Left lung (tissue), 10 donors: ENCODE measurements around the gene PSKH1. TPM values are rescaled to one million over a fixed set of nuclear protein-coding genes. Genes with fewer than 3 reads are reported as not detected.

Experiments
- ATAC-seq: fragments of 200-7000 bp; cut with Tn5 transposase; one replicate; pipeline ENCODE4 v1.9.1; 2020; ENCODE audit warnings: moderate library complexity
- DNase-seq, 4 donors: peaks; one replicate each; pipeline ENCODE4 v3.0.0-alpha.2; 2013 to 2020
- H3K27ac ChIP-seq, 2 donors: fragments of 200-600 bp; sonication (generic) in 1 of 2; one replicate each; pipeline versions ENCODE4 v1.5.0 to v1.8.0; 2020 to 2021
- H3K27me3 ChIP-seq, 2 donors: fragments of 200-600 bp; sonication (generic) in 1 of 2; one replicate each; pipeline versions ENCODE4 v1.5.0 to v1.8.0; 2020 to 2021
- H3K36me3 ChIP-seq, 2 donors: fragments of 200-600 bp; sonication (generic) in 1 of 2; one replicate each; pipeline versions ENCODE4 v1.5.0 to v1.8.0; 2020 to 2021
- H3K4me1 ChIP-seq, 2 donors: fragments of 200-600 bp; one replicate each; pipeline ENCODE4 v1.8.0; 2021
- H3K4me3 ChIP-seq, 2 donors: fragments of 200-600 bp; sonication (generic) in 1 of 2; one replicate each; pipeline versions ENCODE4 v1.5.0 to v1.8.0; 2020 to 2021; ENCODE audit warnings: mild to moderate bottlenecking in 1 of 2
- H3K9me3 ChIP-seq, 2 donors: fragments of 200-600 bp; sonication (generic) in 1 of 2; one replicate each; pipeline versions ENCODE4 v1.5.0 to v1.8.0; 2020 to 2021
- CTCF ChIP-seq, 2 donors: fragments of 200-600 bp; sonication (generic) in 1 of 2; IDR thresholded peaks; one replicate each; pipeline versions ENCODE4 v1.5.0 to v1.8.0; 2021; ENCODE audit warnings: antibody characterized with exemption in 2 of 2
- intact Hi-C, 2 donors: fragments of 100-400 bp; cut with DNase I; formaldehyde crosslinking; loops; one replicate each; pipeline versions ENCODE4 v1.11.2 to v1.14.2; 2022
- polyA plus RNA-seq, 6 donors: library from polyadenylated mRNA; unstranded; fragments of 120-200 nt; gene quantifications; one replicate each; pipeline ENCODE4 v1.2.1, GENCODE V29; 2013; ENCODE audit not compliant: insufficient read length in 6 of 6
- total RNA-seq, 2 donors: library from RNA; stranded (reverse); fragmentation: NEBNext Ultra II Directional; extraction: Animal tissue kit (Norgen Biotek cat#: 25700); gene quantifications; one replicate each; pipeline ENCODE4 v1.2.1, GENCODE V29; 2021
- donor health status: DM: no; HTN: yes; CAD: no.
- donor health status: DM: no; HTN: no; CAD: no.

PSKH1 gene
- total and polyA plus RNA-seq, 8 donors = 20.8 to 32.1 (median 29.0) TPM

- Histone ChIP-seq H3K4me1 (peaks cover 7 to 25% of the 10 kb centered on the region in 2 donors), H3K36me3 (peaks cover 0 to 64% of the 10 kb centered on the region in 2 donors), H3K4me3 (no peak overlapping the region), H3K27me3 (no peaks in the 10 kb centered on the region), H3K27ac (no peak overlapping the region), H3K9me3 (no peaks in the 10 kb centered on the region)
- DNase-seq (no peak), ATAC-seq (no peak)
- intact Hi-C loops = no loop called here
- TF ChIP-seq CTCF (IDR thresholded peaks at IDR 0.05) = no peak
These were observed 40.8 kb downstream of the PSKH1 start for GRCh38 chr16:67933805-67934204.

GRCh38 chr16:67934306-67935100, 41.4 kb downstream of the PSKH1 start:
- intact Hi-C loops = no loop called here

GRCh38 chr16:67935101-67935401, 42.0 kb downstream of the PSKH1 start:
- Histone ChIP-seq H3K4me1 (peaks cover 7 to 25% of the 10 kb centered on the region in 2 donors), H3K27ac (peak overlapping the region in 1 of 2 donors; percentile 97), H3K36me3 (peaks cover 0 to 60% of the 10 kb centered on the region in 2 donors), H3K9me3 (no peaks in the 10 kb centered on the region), H3K27me3 (no peaks in the 10 kb centered on the region), H3K4me3 (peak overlapping the region; percentile 70 to 97)
- no peak for TF ChIP-seq CTCF (IDR thresholded peaks at IDR 0.05)
- intact Hi-C loops = no loop called here
- DNase-seq (peak in 1 of 4 donors; percentile 24), ATAC-seq (no peak)

More at GRCh38 chr16:67934306-67935100, 41.4 kb downstream of the PSKH1 start:
- peaks cover 0 to 60% of the 10 kb centered on the region in 2 donors for H3K36me3 ChIP-seq
- H3K27me3 ChIP-seq = no peaks in the 10 kb centered on the region
- no peak for ATAC-seq
- H3K27ac ChIP-seq = peak overlapping the region in 1 of 2 donors; percentile 97
- H3K4me1 ChIP-seq = peaks cover 7 to 25% of the 10 kb centered on the region in 2 donors
- H3K4me3 ChIP-seq = peak overlapping the region; percentile 70 to 97
- DNase-seq = no peak
- no peaks in the 10 kb centered on the region for H3K9me3 ChIP-seq
- TF ChIP-seq CTCF (IDR thresholded peaks at IDR 0.05) = no peak

- peak in 1 of 2 donors; percentile 29 for TF ChIP-seq CTCF (IDR thresholded peaks at IDR 0.05)
- no peaks in the 10 kb centered on the region for H3K27me3 ChIP-seq
- intact Hi-C loops = no loop called here
- H3K36me3 ChIP-seq = peaks cover 0 to 59% of the 10 kb centered on the region in 2 donors
- DNase-seq = peak; percentile 94 to 100 (median 97)
- no peaks in the 10 kb centered on the region for H3K9me3 ChIP-seq
- H3K4me1 ChIP-seq = peaks cover 7 to 25% of the 10 kb centered on the region in 2 donors
- ATAC-seq = peak; percentile 95
- H3K27ac ChIP-seq = peak overlapping the region; percentile 91 to 97
- H3K4me3 ChIP-seq = peak overlapping the region; percentile 70 to 97
These were observed 42.5 kb downstream of the PSKH1 start for GRCh38 chr16:67935402-67936123.
